T1000 (cell line): ENCODE results near the gene VPS52.
"Not testable (repeated sequence)": the region's sequence is repeated elsewhere in the genome, so short reads cannot be mapped to it uniquely, and the experiment has no call there.

ENCODE experiments used
- DNase-seq: peaks from one replicate; lab custom pipeline; 2025; ENCODE audit warnings: mixed read lengths; lab: John Stamatoyannopoulos, UW

VPS52 gene

GRCh38 chr6:33305052-33305451 lies 33.4 kb upstream of the VPS52 start:
- no peak for DNase-seq

GRCh38 chr6:33304216-33304615 lies 32.5 kb upstream of the VPS52 start:
- DNase-seq = no peak

GRCh38 chr6:33301877-33302276 lies 30.2 kb upstream of the VPS52 start:
- DNase-seq = no peak

- DNase-seq = peak; percentile 91
Measured at GRCh38 chr6:33299237-33299944, 27.7 kb upstream of the VPS52 start.

- no peak for DNase-seq
Measured at GRCh38 chr6:33298773-33299236, 27.1 kb upstream of the VPS52 start, which contains the start of gene RGL2. Gene RGL2 (minus strand): TSS chr6:33298942. CDS start chr6:33298610, 332 bp downstream.

- peak; percentile 79 for DNase-seq
Measured at GRCh38 chr6:33297956-33298772, 26.5 kb upstream of the VPS52 start.

GRCh38 chr6:33297406-33297955 lies 25.8 kb upstream of the VPS52 start:
- DNase-seq = no peak

- DNase-seq = no peak
Measured at GRCh38 chr6:33296797-33297405, 25.2 kb upstream of the VPS52 start.

- DNase-seq = no peak
Measured at GRCh38 chr6:33295621-33296369, 24.1 kb upstream of the VPS52 start.

GRCh38 chr6:33294086-33294823 lies 22.6 kb upstream of the VPS52 start:
- DNase-seq = no peak

- no peak for DNase-seq
Measured at GRCh38 chr6:33292996-33293682, 21.5 kb upstream of the VPS52 start.

GRCh38 chr6:33290459-33290858 lies 18.8 kb upstream of the VPS52 start:
- no peak for DNase-seq

GRCh38 chr6:33289784-33290315 lies 18.2 kb upstream of the VPS52 start:
- DNase-seq = no peak

- DNase-seq = peak; percentile 77
Measured at GRCh38 chr6:33288921-33289783, 17.5 kb upstream of the VPS52 start, which contains the start of the genes PFDN6 and WDR46. Gene PFDN6 (plus strand): TSS chr6:33289601. CDS start chr6:33289857, 256 bp downstream. Gene WDR46 (minus strand): TSS chr6:33289239. CDS start chr6:33289170, 69 bp downstream.

GRCh38 chr6:33288141-33288920 lies 16.7 kb upstream of the VPS52 start:
- no peak for DNase-seq

GRCh38 chr6:33286946-33287914 lies 15.6 kb upstream of the VPS52 start:
- no peak for DNase-seq

- not testable (repeated sequence) for DNase-seq
Measured at GRCh38 chr6:33285214-33285613, 13.5 kb upstream of the VPS52 start.
